GM12875 (cell line): ENCODE results near the gene GAB1.
A peak's percentile ranks its signal among the peaks of the same experiment; 100 is the strongest.

Experiments
- H3K4me3 ChIP-seq: one replicate; pipeline ENCODE4 v1.5.1; 2011; ENCODE audit warnings: low read depth, low read length, control low read depth
- TF ChIP-seq, protein P1 (sequence below): IDR thresholded peaks from 2 replicates; pipeline ENCODE4 v1.5.1; 2011; ENCODE audit warnings: low read depth, mild to moderate bottlenecking, control low read depth, inconsistent platforms, low read length, moderate library complexity, borderline replicate concordance; ENCODE audit not compliant: insufficient read depth

The GAB1 gene

DNA sequence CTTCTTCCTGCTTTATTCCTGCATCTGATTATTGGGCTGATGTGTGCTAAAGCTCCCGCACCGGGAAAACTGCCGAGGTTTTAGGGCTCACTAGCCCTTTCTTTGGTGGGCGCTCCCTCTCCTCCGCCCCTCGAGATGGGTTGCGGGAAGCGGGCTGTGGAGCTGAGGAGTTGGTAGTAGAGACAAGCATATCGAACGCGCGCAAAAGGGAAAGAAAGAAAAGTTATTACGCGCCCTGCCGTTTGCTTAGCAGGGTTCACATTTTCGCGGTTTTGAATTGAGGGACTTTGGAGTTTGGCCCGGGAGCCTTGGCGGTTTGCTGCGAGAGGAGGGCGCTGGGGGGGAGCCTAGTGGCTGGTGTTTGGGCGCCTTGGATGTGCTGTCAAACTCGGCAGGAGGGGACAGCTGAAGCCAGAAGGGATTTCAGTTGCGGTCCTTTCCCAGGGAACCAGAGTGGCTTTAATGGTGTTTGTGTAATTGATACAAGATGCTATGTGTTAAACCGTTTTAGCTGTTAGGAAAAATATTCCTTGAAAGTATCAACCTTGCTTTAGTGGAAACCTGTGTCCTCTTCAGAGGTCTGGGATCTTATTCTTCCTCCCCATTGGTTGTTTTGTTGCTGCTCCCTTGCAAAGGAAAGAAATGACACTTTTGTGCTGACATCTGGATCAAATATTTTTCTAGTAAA lies 1.1 kb downstream of the GAB1 start:
- peak overlapping the region; percentile 93 for H3K4me3 ChIP-seq
- TF ChIP-seq, protein P1, sequence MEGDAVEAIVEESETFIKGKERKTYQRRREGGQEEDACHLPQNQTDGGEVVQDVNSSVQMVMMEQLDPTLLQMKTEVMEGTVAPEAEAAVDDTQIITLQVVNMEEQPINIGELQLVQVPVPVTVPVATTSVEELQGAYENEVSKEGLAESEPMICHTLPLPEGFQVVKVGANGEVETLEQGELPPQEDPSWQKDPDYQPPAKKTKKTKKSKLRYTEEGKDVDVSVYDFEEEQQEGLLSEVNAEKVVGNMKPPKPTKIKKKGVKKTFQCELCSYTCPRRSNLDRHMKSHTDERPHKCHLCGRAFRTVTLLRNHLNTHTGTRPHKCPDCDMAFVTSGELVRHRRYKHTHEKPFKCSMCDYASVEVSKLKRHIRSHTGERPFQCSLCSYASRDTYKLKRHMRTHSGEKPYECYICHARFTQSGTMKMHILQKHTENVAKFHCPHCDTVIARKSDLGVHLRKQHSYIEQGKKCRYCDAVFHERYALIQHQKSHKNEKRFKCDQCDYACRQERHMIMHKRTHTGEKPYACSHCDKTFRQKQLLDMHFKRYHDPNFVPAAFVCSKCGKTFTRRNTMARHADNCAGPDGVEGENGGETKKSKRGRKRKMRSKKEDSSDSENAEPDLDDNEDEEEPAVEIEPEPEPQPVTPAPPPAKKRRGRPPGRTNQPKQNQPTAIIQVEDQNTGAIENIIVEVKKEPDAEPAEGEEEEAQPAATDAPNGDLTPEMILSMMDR: no peak

DNA sequence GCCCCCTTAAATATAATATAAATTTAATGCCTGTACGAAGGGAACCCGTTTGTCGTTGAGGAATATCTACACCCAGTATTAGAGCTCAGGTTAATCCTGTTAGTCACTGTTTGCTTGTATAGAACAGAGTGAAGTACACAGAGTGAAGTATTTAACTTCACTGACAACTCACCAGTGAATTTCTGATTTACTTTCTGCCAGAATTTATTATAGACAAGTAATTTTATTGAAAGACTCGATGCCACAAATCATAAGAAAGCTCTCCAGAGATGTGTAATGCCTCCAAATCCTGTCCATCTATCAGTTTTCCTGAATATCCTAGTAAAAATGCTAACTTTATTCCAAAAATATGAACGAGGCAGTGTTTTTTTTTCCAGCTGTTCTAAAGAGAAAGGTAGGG lies 1.6 kb downstream of the GAB1 start:
- TF ChIP-seq, protein P1: no peak
- no peak overlapping the region for H3K4me3 ChIP-seq

DNA sequence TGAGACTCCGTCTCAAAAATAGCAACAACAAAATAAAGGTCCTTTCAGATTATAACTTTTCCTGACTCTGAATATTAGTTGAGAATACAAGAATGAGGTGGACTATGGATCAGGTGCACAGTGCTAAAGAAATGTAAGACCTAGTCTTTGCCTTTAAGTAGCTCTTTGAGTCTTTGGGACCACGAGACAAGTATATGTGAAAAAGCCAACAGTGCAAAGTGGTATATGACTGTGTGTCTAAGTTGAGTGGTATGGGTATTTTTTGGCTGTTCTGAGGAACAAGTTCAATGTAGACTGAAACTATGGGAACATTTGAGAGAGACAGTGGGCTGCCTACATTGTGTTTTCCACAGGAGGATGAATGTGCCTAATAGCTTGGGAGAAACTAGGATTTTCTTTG lies 2.8 kb downstream of the GAB1 start:
- TF ChIP-seq, protein P1: no peak
- no peak overlapping the region for H3K4me3 ChIP-seq

DNA sequence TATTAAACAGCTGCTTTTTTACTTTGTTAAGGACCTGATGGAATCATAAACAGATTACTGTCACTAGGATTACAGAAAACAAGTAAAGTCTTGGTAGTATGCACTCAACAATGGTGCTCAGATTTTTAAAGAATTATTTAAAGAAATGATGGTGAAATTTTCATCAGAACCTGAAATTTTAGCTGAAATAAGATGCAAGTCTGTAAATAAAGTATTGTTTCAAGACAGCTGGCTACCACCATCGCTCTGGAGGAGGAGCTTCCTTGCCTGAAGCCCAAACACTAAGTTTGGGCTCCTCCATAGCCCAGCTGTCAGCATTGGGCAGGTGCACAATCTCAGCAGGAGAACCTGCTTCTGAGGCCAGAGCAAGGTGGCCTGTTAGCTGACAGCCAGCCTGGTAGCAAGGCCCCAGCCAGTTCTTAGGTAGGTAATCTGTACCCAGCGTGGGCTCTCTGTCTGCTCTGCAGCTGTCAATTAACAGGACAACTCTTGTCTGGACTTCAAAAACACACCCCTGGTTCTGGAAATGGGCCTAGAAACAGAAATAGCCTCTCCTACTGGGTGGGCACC lies 4.6 kb downstream of the GAB1 start:
- TF ChIP-seq, protein P1: no peak
- no peak overlapping the region for H3K4me3 ChIP-seq

DNA sequence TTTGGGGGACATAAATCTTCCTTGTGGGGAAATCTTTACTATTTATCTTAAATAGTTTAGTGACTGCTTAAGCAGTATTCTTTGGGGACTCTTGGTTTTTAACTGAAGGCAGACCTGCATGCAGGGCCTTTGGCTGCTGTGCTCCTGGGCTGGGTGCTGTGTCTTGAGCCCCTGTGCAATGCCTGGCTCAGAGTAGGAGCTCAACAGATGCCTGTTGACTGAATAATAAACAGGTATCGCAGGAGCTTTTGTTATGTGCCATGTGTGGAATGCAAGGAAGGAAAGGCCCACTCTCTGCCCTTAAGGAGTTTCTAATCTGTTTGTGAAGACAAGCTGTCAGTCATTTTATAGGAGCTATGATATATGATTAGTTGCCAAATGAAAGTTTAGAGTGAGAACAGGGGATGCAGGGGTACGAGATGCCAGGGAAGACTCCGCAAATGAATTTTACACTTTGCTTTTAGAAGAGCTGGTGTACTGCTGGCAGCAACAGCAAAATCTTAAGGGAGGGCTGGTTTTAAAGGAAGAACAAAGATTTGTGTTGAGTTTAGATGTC lies 6.7 kb downstream of the GAB1 start:
- H3K4me3 ChIP-seq: no peak overlapping the region
- TF ChIP-seq, protein P1: no peak

DNA sequence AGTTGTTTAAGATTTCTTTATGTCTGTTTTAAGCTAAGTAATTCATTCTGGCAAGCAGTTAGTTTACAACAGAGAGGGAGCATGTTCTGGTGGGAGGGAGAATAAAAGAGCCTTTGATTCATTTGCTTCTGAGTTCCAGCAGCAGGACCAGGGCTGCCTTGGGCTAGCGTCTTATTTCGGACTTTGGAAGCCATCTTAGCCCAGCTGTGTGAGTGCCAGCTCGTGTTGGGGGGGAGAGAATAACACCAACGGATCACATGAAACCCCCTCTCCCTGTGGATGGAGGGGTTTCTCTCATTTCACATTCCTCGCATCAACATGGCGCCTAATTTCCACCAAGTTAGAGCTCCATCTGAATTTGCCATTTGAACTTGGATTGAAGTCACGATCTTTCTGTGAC lies 7.4 kb downstream of the GAB1 start:
- H3K4me3 ChIP-seq: no peak overlapping the region
- TF ChIP-seq, protein P1: no peak

DNA sequence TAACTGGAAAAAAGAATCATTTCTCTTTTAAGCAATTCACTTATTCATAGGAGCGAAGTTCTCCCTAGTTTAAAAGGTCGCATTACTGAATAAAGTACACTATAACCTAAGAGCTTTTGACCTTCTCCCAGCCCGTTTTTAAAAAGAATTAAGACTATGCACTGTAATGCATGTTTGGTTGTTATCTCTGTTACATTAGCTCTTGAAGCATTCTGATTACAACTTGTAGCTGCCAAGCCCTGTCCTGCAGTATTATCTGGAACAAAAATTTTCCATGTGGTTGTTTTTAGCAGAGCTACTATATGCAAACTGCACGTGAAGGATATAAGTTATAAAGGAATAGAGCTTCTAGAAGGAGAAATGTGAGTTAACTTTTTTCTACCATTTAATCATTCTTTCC lies 8.1 kb downstream of the GAB1 start:
- TF ChIP-seq, protein P1: no peak
- no peak overlapping the region for H3K4me3 ChIP-seq
